ENCODE data around the gene CAPG. TPM values are rescaled to one million over a fixed set of nuclear protein-coding genes. Genes with fewer than 3 reads are reported as not detected.

Gene CAPG
- total RNA-seq, 1 experiment from 2014 or later: 117 TPM

DNA sequence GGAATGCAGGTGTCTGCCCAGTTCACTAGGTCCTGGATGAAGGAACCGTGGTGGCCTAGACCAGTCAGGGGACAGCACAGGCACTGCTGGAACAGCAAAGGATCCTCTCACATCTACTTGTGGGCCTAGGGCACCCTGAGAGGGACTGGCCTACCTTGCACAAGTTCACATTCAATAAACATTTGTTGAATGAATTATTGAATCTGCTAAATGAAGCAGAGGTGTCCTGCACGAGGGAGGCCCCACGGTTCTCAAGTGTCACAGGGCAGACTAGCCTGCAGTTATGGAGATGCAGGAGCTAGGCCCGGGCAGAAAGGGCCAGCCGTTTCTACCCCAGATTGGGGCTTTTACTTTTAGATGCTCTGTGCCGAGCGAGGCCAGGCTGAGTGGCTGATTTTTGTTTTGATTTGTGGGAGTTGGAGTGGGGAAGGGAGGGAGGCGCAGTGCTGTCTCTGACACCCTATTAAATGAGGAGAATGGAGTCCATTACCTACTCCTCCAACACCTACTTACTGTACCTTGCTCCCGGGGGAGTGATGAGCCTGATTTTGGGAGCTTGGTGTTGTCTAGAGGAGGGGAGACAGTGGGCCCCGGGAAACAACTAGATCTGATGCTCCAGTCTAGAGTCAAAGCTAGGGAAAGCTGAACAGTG is 26.8 kb upstream of the CAPG start:
- Mint-ChIP-seq H3K36me3 (no peaks in the 10 kb centered on the region), H3K27me3 (ENCODE audit: low read depth) (peaks cover 15% of the 10 kb centered on the region), H3K4me1 (peaks cover 44% of the 10 kb centered on the region), H3K9me3 (no peaks in the 10 kb centered on the region), H3K27ac (peak overlapping the region; percentile 90), H3K4me3 (peak overlapping the region; percentile 73)
- ATAC-seq (no peak), DNase-seq (ENCODE audit: low spot score) (no peak)
- CTCF ChIA-PET: interaction anchor here (1.0 to 5.3 kb wide), 6 partner anchors 10 to 115 kb away, joined by 3 to 45 read pairs (median 10); partner anchors contain the start of genes MAT2A and SH2D6
- POLR2A ChIA-PET: interaction anchor here (1.1 to 6.1 kb wide), 5 partner anchors 11 to 115 kb away, joined by 4 to 54 read pairs (median 5); partner anchors contain the start of genes MAT2A and SH2D6
- no peak for TF ChIP-seq JAZF1 (CRISPR knock-in tag; IDR thresholded peaks at IDR 0.05)
- TF ChIP-seq TP53 (CRISPR knock-in tag; IDR thresholded peaks at IDR 0.05): no peak
- TF ChIP-seq, protein P1, sequence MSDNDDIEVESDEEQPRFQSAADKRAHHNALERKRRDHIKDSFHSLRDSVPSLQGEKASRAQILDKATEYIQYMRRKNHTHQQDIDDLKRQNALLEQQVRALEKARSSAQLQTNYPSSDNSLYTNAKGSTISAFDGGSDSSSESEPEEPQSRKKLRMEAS (CRISPR knock-in tag; IDR thresholded peaks at IDR 0.05): 0 out of 2 replicates have a peak, but pooled peaks have one; percentile 14

DNA sequence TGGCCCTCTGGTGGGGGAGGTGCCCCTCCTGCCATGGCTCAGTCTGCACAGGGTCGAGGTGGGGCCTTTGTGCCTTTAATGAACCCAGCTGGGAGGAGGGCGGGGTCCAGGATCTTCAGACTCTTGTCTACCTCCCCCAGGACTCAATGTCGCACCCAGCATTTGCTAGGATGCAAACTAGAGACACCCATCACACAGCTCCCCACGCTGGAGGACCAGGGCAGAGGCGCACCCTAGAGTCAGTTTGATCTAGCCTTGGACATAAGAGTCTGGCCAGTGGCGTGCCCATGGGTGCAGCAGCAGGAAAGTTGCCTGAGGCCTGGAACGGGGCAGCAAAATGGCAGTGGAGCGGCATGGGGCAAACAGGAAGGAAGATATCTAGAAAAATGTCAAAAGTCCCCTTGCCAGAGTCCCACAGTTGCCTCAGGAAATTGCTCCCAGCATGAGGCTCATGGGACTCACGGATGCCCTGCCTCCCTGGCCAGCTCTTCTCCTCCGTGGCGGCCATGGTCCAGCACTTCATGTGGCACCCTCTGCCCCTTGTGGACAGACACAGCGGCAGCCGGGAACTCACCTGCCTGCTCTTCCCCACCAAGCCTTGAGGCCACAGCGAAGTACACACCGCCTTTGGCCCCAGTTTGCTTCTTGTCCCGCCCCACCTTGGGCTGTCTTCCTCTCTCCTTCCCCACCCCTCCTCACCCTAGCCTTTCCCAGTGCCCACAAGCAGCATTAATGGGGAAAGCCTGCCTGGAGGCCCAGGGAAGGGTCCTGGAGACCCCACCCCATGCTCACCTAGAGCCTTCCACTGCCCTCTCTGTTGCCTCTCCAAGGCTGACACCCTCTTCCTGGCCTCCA is 26.0 kb upstream of the CAPG start:
- H3K36me3 Mint-ChIP-seq: no peaks in the 10 kb centered on the region
- peak overlapping the region; percentile 73 for H3K4me3 Mint-ChIP-seq
- H3K4me1 Mint-ChIP-seq: peaks cover 51% of the 10 kb centered on the region
- no peak overlapping the region for H3K27ac Mint-ChIP-seq
- DNase-seq (ENCODE audit: low spot score): no peak
- H3K27me3 Mint-ChIP-seq (ENCODE audit: low read depth): peaks cover 15% of the 10 kb centered on the region
- ChIA-PET POLR2A (interaction anchor here (0.6 to 6.1 kb wide), 3 partner anchors 11 to 142 kb away, joined by 3 to 54 read pairs (median 7); partner anchors contain the start of gene MAT2A), CTCF (interaction anchor here (0.7 to 5.3 kb wide), 6 partner anchors 16 to 103 kb away, joined by 3 to 45 read pairs (median 8); partner anchors contain the start of genes MAT2A and SH2D6)
- ATAC-seq: peak; percentile 19
- TF ChIP-seq NR1H2 (CRISPR knock-in tag; IDR thresholded peaks at IDR 0.05): no peak
- TF ChIP-seq, protein P2, sequence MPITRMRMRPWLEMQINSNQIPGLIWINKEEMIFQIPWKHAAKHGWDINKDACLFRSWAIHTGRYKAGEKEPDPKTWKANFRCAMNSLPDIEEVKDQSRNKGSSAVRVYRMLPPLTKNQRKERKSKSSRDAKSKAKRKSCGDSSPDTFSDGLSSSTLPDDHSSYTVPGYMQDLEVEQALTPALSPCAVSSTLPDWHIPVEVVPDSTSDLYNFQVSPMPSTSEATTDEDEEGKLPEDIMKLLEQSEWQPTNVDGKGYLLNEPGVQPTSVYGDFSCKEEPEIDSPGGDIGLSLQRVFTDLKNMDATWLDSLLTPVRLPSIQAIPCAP (CRISPR knock-in tag; IDR thresholded peaks at IDR 0.05): no peak
- TF ChIP-seq, protein P3, sequence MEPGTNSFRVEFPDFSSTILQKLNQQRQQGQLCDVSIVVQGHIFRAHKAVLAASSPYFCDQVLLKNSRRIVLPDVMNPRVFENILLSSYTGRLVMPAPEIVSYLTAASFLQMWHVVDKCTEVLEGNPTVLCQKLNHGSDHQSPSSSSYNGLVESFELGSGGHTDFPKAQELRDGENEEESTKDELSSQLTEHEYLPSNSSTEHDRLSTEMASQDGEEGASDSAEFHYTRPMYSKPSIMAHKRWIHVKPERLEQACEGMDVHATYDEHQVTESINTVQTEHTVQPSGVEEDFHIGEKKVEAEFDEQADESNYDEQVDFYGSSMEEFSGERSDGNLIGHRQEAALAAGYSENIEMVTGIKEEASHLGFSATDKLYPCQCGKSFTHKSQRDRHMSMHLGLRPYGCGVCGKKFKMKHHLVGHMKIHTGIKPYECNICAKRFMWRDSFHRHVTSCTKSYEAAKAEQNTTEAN (CRISPR knock-in tag; IDR thresholded peaks at IDR 0.05): no peak
- no peak for TF ChIP-seq NR3C1 (CRISPR knock-in tag; conservative IDR thresholded peaks at IDR 0.05; ENCODE audit: low read depth)
- TF ChIP-seq, protein P4, sequence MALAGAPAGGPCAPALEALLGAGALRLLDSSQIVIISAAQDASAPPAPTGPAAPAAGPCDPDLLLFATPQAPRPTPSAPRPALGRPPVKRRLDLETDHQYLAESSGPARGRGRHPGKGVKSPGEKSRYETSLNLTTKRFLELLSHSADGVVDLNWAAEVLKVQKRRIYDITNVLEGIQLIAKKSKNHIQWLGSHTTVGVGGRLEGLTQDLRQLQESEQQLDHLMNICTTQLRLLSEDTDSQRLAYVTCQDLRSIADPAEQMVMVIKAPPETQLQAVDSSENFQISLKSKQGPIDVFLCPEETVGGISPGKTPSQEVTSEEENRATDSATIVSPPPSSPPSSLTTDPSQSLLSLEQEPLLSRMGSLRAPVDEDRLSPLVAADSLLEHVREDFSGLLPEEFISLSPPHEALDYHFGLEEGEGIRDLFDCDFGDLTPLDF (CRISPR knock-in tag; IDR thresholded peaks at IDR 0.05): no peak
- TF ChIP-seq NFYB (CRISPR knock-in tag; conservative IDR thresholded peaks at IDR 0.05; ENCODE audit: low read depth): no peak
- TF ChIP-seq MXD4 (CRISPR knock-in tag; IDR thresholded peaks at IDR 0.05; ENCODE audit: borderline replicate concordance): no peak
- no peak for TF ChIP-seq ESRRA (CRISPR knock-in tag; IDR thresholded peaks at IDR 0.05; ENCODE audit: borderline replicate concordance)
- TF ChIP-seq PRRX2 (CRISPR knock-in tag; IDR thresholded peaks at IDR 0.05): no peak
- H3K9me3 Mint-ChIP-seq: no peaks in the 10 kb centered on the region

DNA sequence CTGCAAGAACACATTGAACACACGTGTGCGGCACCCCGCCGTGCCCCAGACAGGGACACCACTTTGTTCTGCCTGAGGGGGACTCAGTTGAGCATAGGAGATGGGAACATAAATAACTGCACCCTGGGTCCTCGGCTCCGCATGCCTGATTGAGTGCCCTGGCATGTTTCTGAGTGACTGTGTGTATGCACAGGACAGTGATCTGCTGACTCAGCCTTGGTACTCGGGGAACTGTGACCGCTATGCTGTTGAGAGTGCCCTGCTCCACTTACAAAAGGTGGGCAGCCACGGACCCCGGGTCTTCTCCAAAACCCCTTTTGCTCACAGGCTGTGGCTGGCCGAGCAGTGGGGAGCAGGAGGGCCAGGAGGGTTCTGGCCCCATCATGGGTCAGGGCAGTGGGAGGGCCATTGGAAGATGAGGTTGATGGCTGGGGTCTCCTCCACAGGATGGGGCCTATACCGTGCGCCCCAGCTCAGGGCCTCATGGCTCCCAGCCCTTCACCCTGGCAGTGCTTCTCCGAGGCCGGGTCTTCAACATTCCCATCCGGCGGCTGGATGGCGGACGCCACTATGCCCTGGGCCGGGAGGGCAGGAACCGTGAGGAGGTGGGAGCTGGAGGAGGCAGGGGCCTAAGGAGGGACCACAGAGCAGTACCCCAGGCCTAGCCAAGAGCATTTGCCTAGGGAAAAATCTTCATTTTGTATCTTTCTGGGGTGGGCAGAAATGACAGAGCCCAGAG is 25.2 kb upstream of the CAPG start:
- Mint-ChIP-seq H3K27ac (no peak overlapping the region), H3K4me1 (peaks cover 54% of the 10 kb centered on the region), H3K4me3 (no peak overlapping the region), H3K36me3 (no peaks in the 10 kb centered on the region), H3K9me3 (no peaks in the 10 kb centered on the region), H3K27me3 (ENCODE audit: low read depth) (peaks cover 15% of the 10 kb centered on the region)
- ATAC-seq: no peak
- TF ChIP-seq, protein P5, sequence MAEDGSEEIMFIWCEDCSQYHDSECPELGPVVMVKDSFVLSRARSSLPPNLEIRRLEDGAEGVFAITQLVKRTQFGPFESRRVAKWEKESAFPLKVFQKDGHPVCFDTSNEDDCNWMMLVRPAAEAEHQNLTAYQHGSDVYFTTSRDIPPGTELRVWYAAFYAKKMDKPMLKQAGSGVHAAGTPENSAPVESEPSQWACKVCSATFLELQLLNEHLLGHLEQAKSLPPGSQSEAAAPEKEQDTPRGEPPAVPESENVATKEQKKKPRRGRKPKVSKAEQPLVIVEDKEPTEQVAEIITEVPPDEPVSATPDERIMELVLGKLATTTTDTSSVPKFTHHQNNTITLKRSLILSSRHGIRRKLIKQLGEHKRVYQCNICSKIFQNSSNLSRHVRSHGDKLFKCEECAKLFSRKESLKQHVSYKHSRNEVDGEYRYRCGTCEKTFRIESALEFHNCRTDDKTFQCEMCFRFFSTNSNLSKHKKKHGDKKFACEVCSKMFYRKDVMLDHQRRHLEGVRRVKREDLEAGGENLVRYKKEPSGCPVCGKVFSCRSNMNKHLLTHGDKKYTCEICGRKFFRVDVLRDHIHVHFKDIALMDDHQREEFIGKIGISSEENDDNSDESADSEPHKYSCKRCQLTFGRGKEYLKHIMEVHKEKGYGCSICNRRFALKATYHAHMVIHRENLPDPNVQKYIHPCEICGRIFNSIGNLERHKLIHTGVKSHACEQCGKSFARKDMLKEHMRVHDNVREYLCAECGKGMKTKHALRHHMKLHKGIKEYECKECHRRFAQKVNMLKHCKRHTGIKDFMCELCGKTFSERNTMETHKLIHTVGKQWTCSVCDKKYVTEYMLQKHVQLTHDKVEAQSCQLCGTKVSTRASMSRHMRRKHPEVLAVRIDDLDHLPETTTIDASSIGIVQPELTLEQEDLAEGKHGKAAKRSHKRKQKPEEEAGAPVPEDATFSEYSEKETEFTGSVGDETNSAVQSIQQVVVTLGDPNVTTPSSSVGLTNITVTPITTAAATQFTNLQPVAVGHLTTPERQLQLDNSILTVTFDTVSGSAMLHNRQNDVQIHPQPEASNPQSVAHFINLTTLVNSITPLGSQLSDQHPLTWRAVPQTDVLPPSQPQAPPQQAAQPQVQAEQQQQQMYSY (CRISPR knock-in tag; IDR thresholded peaks at IDR 0.05): no peak; the same call in 1 of the 2 replicates
- TF ChIP-seq TCF7 (CRISPR knock-in tag; IDR thresholded peaks at IDR 0.05; ENCODE audit: low read depth): no peak
- TF ChIP-seq ZNF416 (CRISPR knock-in tag; IDR thresholded peaks at IDR 0.05): no peak
- TF ChIP-seq, protein P6, sequence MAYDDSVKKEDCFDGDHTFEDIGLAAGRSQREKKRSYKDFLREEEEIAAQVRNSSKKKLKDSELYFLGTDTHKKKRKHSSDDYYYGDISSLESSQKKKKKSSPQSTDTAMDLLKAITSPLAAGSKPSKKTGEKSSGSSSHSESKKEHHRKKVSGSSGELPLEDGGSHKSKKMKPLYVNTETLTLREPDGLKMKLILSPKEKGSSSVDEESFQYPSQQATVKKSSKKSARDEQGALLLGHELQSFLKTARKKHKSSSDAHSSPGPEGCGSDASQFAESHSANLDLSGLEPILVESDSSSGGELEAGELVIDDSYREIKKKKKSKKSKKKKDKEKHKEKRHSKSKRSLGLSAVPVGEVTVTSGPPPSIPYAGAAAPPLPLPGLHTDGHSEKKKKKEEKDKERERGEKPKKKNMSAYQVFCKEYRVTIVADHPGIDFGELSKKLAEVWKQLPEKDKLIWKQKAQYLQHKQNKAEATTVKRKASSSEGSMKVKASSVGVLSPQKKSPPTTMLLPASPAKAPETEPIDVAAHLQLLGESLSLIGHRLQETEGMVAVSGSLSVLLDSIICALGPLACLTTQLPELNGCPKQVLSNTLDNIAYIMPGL (CRISPR knock-in tag; IDR thresholded peaks at IDR 0.05): no peak
- TF ChIP-seq NFATC4 (CRISPR knock-in tag; IDR thresholded peaks at IDR 0.05): no peak
- no peak for TF ChIP-seq FOXK1 (CRISPR knock-in tag; IDR thresholded peaks at IDR 0.05)
- CTCF ChIA-PET: interaction anchor here (0.8 to 5.3 kb wide), 3 partner anchors 15 to 37 kb away, joined by 3 to 45 read pairs (median 4); partner anchors contain the start of gene SH2D6
- POLR2A ChIA-PET: interaction anchor here (0.6 to 6.1 kb wide), 3 partner anchors 103 to 142 kb away, joined by 3 to 54 read pairs (median 4); partner anchors contain the start of gene MAT2A
- DNase-seq (ENCODE audit: low spot score): no peak

All from WTC11 (cell line).